Ascending aorta (tissue), 2 donors: ENCODE measurements around the gene AGBL3. TPM values are rescaled to one million over a fixed set of nuclear protein-coding genes. Genes with fewer than 3 reads are reported as not detected.

Experiments
- DNase-seq, 2 donors: peaks; one replicate each; pipeline ENCODE4 v3.0.0-alpha.2; 2019; ENCODE audit warnings: low spot score in 2 of 2
- H3K27ac ChIP-seq, 2 donors: fragments of 200-600 bp; sonication (generic); one replicate each; pipeline ENCODE4 v1.5.1; 2016 to 2017; ENCODE audit warnings: mild to moderate bottlenecking in 1 of 2
- H3K27me3 ChIP-seq: fragments of 200-600 bp; sonication (generic); one replicate; pipeline ENCODE4 v1.5.1; 2017
- H3K36me3 ChIP-seq, 2 donors: fragments of 200-600 bp; sonication (generic); one replicate each; pipeline ENCODE4 v1.5.1; 2016
- H3K4me1 ChIP-seq, 2 donors: fragments of 200-600 bp; sonication (generic); one replicate each; pipeline ENCODE4 v1.5.1; 2016 to 2017; ENCODE audit warnings: mild to moderate bottlenecking in 1 of 2
- H3K4me3 ChIP-seq, 2 donors: fragments of 200-600 bp; sonication (generic); one replicate each; pipeline ENCODE4 v1.5.1; 2016 to 2017; ENCODE audit warnings: mild to moderate bottlenecking in 1 of 2
- H3K9me3 ChIP-seq, 2 donors: fragments of 200-600 bp; sonication (generic); one replicate each; pipeline ENCODE4 v1.5.1; 2016
- intact Hi-C: fragments of 100-400 bp; cut with DNase I; formaldehyde crosslinking; loops from one replicate; pipeline ENCODE4 v1.15.1; 2023
- total RNA-seq: library from RNA; depleted of rRNA; stranded (reverse); fragments of >200 nt; gene quantifications from one replicate; pipeline ENCODE4 v1.1.0, GENCODE V29; 2016
- TF ChIP-seq, protein P1 (sequence below), 3 experiments: fragments of 200-600 bp in 2 of 3; fragments of 450-650 bp in 1 of 3; sonication (generic) in 2 of 3; IDR thresholded peaks; one replicate each; pipeline ENCODE4 v1.5.1; 2016 to 2019; ENCODE audit warnings: antibody characterized with exemption in 3 of 3, mild to moderate bottlenecking in 1 of 3, moderate library complexity in 1 of 3

The AGBL3 gene
- total RNA-seq, 1 donor from 2014 or later = 2.8 TPM

DNA sequence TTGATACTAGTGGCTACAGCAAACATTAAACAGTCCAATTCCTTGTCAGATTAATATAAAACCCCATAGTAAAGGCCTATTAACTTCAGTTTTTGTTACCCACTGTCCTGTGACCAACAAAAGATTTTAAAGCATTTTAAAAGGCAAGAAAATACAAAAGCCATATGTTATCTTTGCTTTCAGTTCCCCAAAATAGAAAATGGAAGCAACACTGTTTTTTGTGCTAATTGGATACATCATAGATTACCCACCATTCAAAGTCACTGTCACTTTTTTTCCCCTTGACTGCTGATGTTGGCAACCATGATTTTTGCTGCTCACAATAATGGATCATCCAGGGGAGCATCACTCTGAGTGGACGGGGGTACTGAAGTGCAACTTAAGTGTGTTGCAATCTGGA, 109.1 kb downstream of the AGBL3 start:
- Histone ChIP-seq H3K4me1 (no peaks in the 10 kb centered on the region), H3K27ac (no peak overlapping the region), H3K36me3 (no peaks in the 10 kb centered on the region), H3K9me3 (no peaks in the 10 kb centered on the region), H3K4me3 (no peak overlapping the region), H3K27me3 (no peaks in the 10 kb centered on the region)
- TF ChIP-seq, protein P1, sequence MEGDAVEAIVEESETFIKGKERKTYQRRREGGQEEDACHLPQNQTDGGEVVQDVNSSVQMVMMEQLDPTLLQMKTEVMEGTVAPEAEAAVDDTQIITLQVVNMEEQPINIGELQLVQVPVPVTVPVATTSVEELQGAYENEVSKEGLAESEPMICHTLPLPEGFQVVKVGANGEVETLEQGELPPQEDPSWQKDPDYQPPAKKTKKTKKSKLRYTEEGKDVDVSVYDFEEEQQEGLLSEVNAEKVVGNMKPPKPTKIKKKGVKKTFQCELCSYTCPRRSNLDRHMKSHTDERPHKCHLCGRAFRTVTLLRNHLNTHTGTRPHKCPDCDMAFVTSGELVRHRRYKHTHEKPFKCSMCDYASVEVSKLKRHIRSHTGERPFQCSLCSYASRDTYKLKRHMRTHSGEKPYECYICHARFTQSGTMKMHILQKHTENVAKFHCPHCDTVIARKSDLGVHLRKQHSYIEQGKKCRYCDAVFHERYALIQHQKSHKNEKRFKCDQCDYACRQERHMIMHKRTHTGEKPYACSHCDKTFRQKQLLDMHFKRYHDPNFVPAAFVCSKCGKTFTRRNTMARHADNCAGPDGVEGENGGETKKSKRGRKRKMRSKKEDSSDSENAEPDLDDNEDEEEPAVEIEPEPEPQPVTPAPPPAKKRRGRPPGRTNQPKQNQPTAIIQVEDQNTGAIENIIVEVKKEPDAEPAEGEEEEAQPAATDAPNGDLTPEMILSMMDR (IDR thresholded peaks at IDR 0.05) = no peak
- intact Hi-C loops = no loop called here
- DNase-seq = no peak

DNA sequence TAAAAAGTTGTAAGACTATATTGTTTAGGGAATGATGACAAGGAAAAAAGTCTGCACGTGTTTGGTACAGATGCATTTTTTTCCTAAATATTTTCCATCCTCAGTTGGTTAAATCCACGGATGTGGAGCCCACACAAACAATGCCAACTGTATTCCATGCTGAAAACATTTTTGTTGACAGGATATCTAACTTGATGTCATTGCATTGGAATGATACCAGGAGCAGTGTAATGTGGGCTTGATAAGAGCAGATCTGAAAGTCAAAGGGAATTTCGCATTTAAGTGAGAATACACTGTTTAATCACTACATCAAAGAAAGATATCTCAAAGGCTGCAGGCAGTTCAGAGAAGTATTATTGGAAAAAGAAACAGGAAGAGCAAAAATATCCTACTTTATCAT, 112.1 kb downstream of the AGBL3 start:
- Histone ChIP-seq H3K27ac (no peak overlapping the region), H3K4me3 (no peak overlapping the region), H3K4me1 (no peaks in the 10 kb centered on the region), H3K36me3 (no peaks in the 10 kb centered on the region), H3K9me3 (no peaks in the 10 kb centered on the region), H3K27me3 (no peaks in the 10 kb centered on the region)
- no peak for DNase-seq
- TF ChIP-seq, protein P1 (IDR thresholded peaks at IDR 0.05) = no peak
- intact Hi-C loops = no loop called here

DNA sequence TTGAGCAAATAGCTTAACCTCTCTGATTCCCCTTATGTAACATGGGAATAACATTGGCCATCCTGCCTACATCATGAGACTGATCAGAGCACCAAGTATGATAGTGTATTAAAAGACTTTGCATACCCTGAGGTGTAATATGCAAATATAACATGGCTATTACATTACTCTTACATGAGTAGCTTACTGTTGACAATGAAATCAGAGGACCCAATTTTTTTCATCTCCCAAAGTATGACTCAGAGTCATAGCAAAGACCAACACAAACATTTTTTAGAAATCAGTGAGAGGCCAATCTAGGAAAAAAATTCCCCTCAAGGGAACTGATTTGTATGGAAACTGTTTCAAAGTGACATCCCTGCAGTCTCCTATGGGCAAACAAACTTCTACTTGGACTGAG, 114.5 kb downstream of the AGBL3 start:
- no peaks in the 10 kb centered on the region for H3K4me1 ChIP-seq
- H3K27me3 ChIP-seq = no peaks in the 10 kb centered on the region
- H3K27ac ChIP-seq = no peak overlapping the region
- H3K4me3 ChIP-seq = no peak overlapping the region
- intact Hi-C loops = no loop called here
- TF ChIP-seq, protein P1 (IDR thresholded peaks at IDR 0.05) = no peak
- DNase-seq = no peak
- H3K9me3 ChIP-seq = no peaks in the 10 kb centered on the region
- H3K36me3 ChIP-seq = no peaks in the 10 kb centered on the region

DNA sequence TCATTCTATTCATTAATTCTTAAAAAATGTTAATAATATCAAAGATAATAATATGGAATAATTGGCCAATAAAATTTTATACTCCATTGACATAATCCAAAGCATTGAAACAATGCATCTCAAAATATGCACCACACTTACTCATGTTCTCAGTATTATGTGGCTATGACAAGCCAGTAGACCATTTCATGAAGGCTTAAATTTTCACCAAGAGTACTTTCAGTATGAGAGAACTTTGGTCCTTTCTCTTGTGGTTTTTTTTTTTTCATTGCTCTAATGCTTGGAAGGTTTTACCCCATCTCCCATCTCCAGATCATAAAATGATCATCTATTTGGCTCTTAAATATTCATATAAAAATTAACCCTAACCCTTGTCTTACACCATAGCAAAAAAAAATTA, 116.1 kb downstream of the AGBL3 start:
- TF ChIP-seq, protein P1 (IDR thresholded peaks at IDR 0.05) = no peak
- Histone ChIP-seq H3K36me3 (no peaks in the 10 kb centered on the region), H3K4me3 (no peak overlapping the region), H3K27me3 (no peaks in the 10 kb centered on the region), H3K9me3 (no peaks in the 10 kb centered on the region), H3K27ac (no peak overlapping the region), H3K4me1 (no peaks in the 10 kb centered on the region)
- no peak for DNase-seq
- intact Hi-C loops = no loop called here

DNA sequence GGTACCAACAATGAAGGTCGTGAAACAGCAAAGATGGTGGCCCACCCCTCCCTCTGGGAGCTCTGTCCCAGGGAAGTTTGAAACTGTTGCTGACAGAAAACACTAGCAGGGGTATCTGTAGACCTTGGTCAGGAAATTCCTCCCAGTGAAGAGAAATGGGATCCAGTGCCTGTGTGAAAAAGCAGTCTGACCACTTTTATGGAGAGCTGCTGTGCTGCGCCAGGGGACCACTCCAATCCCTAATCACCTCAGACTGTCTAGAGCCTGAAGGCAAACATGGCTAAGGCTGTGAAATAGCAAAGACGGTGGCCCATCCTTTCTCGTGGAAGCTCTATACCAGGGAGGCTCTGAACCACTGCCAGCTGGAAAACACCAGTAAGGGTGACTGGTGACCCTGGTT, 123.3 kb downstream of the AGBL3 start:
- TF ChIP-seq, protein P1 (IDR thresholded peaks at IDR 0.05) = no peak
- H3K9me3 ChIP-seq = no peaks in the 10 kb centered on the region
- H3K36me3 ChIP-seq = no peaks in the 10 kb centered on the region
- no peaks in the 10 kb centered on the region for H3K27me3 ChIP-seq
- intact Hi-C loops = no loop called here
- no peak for DNase-seq
- no peaks in the 10 kb centered on the region for H3K4me1 ChIP-seq
- H3K4me3 ChIP-seq = no peak overlapping the region
- no peak overlapping the region for H3K27ac ChIP-seq

DNA sequence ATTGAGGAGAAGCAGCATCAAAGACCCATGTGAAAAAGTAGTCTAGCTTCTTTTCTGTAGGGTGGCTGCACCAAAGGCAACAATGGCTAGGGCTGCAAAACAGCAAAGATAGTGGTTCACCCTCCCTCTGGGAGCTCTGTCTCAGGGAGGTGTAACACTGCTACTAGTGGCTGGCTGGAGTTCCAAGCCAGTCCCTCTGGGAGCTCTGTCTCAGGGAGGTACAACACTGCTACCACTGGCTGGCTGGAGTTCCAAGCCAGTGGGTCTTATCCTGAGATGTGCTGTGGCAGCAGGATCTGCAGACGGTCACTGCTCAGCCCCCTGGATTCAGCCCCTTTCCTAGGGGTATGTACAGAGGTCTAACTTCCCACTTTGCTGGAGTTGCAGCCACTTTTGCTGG, 123.7 kb downstream of the AGBL3 start:
- H3K4me1 ChIP-seq = no peaks in the 10 kb centered on the region
- no peak overlapping the region for H3K27ac ChIP-seq
- intact Hi-C loops = no loop called here
- H3K36me3 ChIP-seq = no peaks in the 10 kb centered on the region
- H3K27me3 ChIP-seq = no peaks in the 10 kb centered on the region
- H3K9me3 ChIP-seq = no peaks in the 10 kb centered on the region
- TF ChIP-seq, protein P1 (IDR thresholded peaks at IDR 0.05) = no peak
- no peak overlapping the region for H3K4me3 ChIP-seq
- DNase-seq = no peak
